Neural crest cell (in vitro differentiated cells): ENCODE measurements around the gene ICE1. TPM values are rescaled to one million over a fixed set of nuclear protein-coding genes. Genes with fewer than 3 reads are reported as not detected.
A peak's percentile ranks its signal among the peaks of the same experiment; 100 is the strongest.

Experiments used
- DNase-seq: peaks from one replicate; pipeline ENCODE4 v3.0.0; 2021; ENCODE audit warnings: low read depth, mixed read lengths, low spot score
- H3K27ac Mint-ChIP-seq: one replicate; pipeline ENCODE4 v1.8.0; 2021; ENCODE audit warnings: mild to moderate bottlenecking, mixed read lengths; ENCODE audit not compliant: unreplicated experiment
- H3K27me3 Mint-ChIP-seq: 2 replicates; pipeline ENCODE4 v1.8.0; 2021; ENCODE audit warnings: low read depth, mild to moderate bottlenecking, mixed read lengths
- H3K36me3 Mint-ChIP-seq: 2 replicates; pipeline ENCODE4 v1.8.0; 2021; ENCODE audit warnings: low read depth, mild to moderate bottlenecking, mixed read lengths
- H3K4me1 Mint-ChIP-seq: 2 replicates; pipeline ENCODE4 v1.8.0; 2021; ENCODE audit warnings: mixed read lengths
- H3K4me3 Mint-ChIP-seq: one replicate; pipeline ENCODE4 v1.8.0; 2021; ENCODE audit warnings: mild to moderate bottlenecking, mixed read lengths
- H3K9me3 Mint-ChIP-seq: 2 replicates; pipeline ENCODE4 v1.8.0; 2021; ENCODE audit warnings: mixed read lengths
- total RNA-seq: library from RNA; stranded (reverse); gene quantifications from 2 replicates; pipeline ENCODE4 v1.2.1, GENCODE V29; 2021
- TF ChIP-seq, protein P1 (sequence below): fragments of 200-600 bp; sonication (generic); conservative IDR thresholded peaks from 2 replicates; pipeline ENCODE4 v1.5.0; 2021; ENCODE audit warnings: antibody characterized with exemption, mild to moderate bottlenecking

ICE1 gene
- total RNA-seq, 1 donor from 2014 or later = 35.1 TPM

DNA sequence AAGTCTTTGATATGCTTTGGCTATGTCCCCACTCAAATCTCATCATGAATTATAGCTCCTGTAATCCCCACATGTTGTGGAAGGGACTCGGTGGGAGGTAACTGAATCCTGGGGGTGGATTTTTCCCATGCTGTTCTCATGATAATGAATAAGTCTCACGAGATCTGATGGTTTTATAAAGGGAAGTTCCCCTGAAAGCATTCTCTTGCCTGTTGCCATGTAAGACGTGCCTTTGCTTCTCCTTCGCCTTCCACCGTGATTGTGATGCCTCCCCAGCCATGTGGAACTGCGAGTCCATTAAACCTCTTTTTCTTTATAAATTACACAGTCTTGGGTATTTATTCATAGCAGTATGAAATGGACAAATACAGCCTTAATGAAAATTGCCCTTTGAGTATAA lies 44.7 kb upstream of the ICE1 start:
- H3K9me3 Mint-ChIP-seq = peaks cover 4% of the 10 kb centered on the region
- no peak overlapping the region for H3K27ac Mint-ChIP-seq
- peaks cover 4% of the 10 kb centered on the region for H3K36me3 Mint-ChIP-seq
- TF ChIP-seq, protein P1, sequence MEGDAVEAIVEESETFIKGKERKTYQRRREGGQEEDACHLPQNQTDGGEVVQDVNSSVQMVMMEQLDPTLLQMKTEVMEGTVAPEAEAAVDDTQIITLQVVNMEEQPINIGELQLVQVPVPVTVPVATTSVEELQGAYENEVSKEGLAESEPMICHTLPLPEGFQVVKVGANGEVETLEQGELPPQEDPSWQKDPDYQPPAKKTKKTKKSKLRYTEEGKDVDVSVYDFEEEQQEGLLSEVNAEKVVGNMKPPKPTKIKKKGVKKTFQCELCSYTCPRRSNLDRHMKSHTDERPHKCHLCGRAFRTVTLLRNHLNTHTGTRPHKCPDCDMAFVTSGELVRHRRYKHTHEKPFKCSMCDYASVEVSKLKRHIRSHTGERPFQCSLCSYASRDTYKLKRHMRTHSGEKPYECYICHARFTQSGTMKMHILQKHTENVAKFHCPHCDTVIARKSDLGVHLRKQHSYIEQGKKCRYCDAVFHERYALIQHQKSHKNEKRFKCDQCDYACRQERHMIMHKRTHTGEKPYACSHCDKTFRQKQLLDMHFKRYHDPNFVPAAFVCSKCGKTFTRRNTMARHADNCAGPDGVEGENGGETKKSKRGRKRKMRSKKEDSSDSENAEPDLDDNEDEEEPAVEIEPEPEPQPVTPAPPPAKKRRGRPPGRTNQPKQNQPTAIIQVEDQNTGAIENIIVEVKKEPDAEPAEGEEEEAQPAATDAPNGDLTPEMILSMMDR = no peak
- no peak overlapping the region for H3K4me3 Mint-ChIP-seq
- H3K27me3 Mint-ChIP-seq = peaks cover 3% of the 10 kb centered on the region
- no peak for DNase-seq
- H3K4me1 Mint-ChIP-seq = peaks cover 22% of the 10 kb centered on the region

DNA sequence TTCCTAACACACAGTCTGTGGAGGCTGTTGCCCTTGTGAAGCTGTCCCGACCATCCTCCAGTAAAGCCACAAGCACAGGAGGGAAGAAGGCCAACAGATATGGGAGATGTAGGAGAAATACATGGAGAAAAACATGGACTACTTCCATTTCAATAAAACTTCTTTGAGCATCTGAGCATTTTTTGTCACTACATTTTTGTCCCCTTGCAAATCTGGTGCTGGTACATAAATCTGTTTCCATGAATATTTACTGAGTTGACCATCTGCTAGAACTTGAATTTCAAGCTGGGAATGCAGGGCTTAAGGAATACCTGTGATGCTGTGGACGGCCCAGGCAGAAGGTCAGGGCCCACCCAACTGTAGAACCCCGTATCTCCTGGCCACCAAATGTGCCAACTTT lies 43.9 kb upstream of the ICE1 start:
- no peak for DNase-seq
- Mint-ChIP-seq H3K27me3 (peaks cover 3% of the 10 kb centered on the region), H3K9me3 (peaks cover 4% of the 10 kb centered on the region), H3K36me3 (peaks cover 4% of the 10 kb centered on the region), H3K4me3 (no peak overlapping the region), H3K4me1 (peaks cover 22% of the 10 kb centered on the region), H3K27ac (peak overlapping the region; percentile 20)
- TF ChIP-seq, protein P1 = no peak

DNA sequence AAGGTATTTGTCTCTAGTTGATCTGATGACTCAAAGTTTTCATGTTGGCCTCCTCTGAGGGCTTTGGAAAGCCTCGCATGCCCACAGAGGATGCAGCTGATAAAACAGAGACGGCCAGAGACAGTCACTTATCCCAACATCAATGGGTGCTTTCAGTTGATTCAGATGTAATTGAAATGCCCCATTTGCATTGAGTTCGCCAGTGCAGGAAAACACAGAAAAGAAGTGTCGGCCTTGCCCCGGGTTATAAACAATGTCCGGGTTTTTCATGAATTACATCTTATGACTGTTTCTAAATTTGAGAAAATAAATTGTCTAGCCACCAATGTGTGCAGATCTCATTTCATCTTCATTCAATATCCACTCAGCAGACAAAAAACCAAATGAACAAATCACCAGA lies 42.2 kb upstream of the ICE1 start:
- peaks cover 19% of the 10 kb centered on the region for H3K4me1 Mint-ChIP-seq

DNA sequence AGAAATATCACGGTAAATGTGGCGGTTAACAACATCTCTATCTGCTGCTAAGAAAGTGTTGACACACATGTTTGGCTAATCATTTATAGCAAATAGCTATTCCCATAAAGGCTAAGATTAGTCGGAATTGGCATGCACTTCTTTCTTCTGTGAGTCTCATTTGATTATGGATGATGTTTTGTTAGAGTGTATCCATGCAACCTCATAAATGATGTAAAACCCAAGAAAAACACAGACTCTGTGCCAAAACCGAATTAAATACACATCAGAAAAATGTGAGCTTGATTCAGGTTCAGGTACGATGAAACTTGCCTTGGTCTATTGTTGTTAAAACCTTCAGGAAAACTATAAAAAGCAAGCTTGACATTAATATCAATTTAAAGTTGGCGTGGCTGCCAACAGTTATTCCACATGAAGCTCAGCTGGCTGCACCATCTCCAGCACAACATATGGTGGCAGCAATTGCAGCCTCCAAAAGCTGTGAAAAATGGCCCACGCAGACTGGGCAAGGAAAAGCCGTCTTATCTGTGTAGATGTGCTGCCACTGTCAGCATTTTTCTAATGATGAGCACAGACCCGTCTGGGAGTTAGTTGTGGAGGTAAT lies 41.1 kb upstream of the ICE1 start:
- H3K27ac Mint-ChIP-seq = no peak overlapping the region
- no peak overlapping the region for H3K4me3 Mint-ChIP-seq
- TF ChIP-seq, protein P1 = no peak
- peaks cover 4% of the 10 kb centered on the region for H3K9me3 Mint-ChIP-seq
- no peak for DNase-seq
- peaks cover 4% of the 10 kb centered on the region for H3K36me3 Mint-ChIP-seq
- H3K27me3 Mint-ChIP-seq = no peaks in the 10 kb centered on the region
- H3K4me1 Mint-ChIP-seq = peaks cover 18% of the 10 kb centered on the region

More for the DNA sequence above, 42.2 kb upstream of the ICE1 start:
- no peak for DNase-seq
- H3K36me3 Mint-ChIP-seq = peaks cover 4% of the 10 kb centered on the region
- peak overlapping the region; percentile 5 for H3K27ac Mint-ChIP-seq
- no peaks in the 10 kb centered on the region for H3K27me3 Mint-ChIP-seq
- H3K9me3 Mint-ChIP-seq = peaks cover 4% of the 10 kb centered on the region
- H3K4me3 Mint-ChIP-seq = no peak overlapping the region
- TF ChIP-seq, protein P1 = no peak

DNA sequence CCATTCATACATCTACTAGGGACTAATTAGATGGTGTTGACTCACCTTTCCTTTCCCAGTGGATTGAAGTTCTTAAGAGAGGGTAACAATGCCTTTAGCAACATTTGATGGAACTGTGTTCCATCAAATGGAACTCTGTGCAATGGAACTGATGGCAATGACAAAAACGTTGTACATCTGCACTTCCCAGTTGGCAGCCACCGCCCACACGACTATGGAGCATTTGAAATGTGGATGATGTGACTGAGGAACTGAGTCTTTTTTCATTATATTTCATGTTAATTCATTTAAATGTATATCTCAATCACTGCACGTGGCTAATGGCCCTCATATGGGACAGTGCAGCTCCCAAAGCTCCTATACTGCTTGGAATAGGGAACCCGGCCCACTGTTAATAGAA lies 39.0 kb upstream of the ICE1 start:
- TF ChIP-seq, protein P1 = no peak
- no peak overlapping the region for H3K27ac Mint-ChIP-seq
- no peaks in the 10 kb centered on the region for H3K27me3 Mint-ChIP-seq
- no peak overlapping the region for H3K4me3 Mint-ChIP-seq
- H3K4me1 Mint-ChIP-seq = peaks cover 18% of the 10 kb centered on the region
- peaks cover 4% of the 10 kb centered on the region for H3K36me3 Mint-ChIP-seq
- DNase-seq = no peak
- peaks cover 4% of the 10 kb centered on the region for H3K9me3 Mint-ChIP-seq
